GM23338 (cell line): ENCODE measurements around the gene RNF167. TPM values are rescaled to one million over a fixed set of nuclear protein-coding genes. Genes with fewer than 3 reads are reported as not detected.
A peak's percentile ranks its signal among the peaks of the same experiment; 100 is the strongest.

Experiments
- ATAC-seq: fragments of 200-7000 bp; cut with Tn5 transposase; 3 replicates; pipeline ENCODE4 v1.9.1; 2020
- DNase-seq: peaks from one replicate; pipeline ENCODE4 v3.0.0-alpha.2; 2015; ENCODE audit warnings: low spot score
- H2AFZ ChIP-seq: fragments of 200-600 bp; sonication (generic); 2 replicates; pipeline ENCODE4 v1.8.0; 2016; ENCODE audit warnings: antibody characterized with exemption, mild to moderate bottlenecking, moderate library complexity
- H3F3A ChIP-seq: fragments of 200-600 bp; sonication (generic); replicated peaks from 2 replicates; pipeline ENCODE4 v1.8.0; 2017; ENCODE audit warnings: antibody characterized with exemption, mixed run types, low read depth
- H3K27ac ChIP-seq: fragments of 200-600 bp; sonication (generic); 2 replicates; pipeline ENCODE4 v1.6.1; 2016; ENCODE audit warnings: low read depth
- H3K27me3 ChIP-seq: fragments of 200-600 bp; sonication (generic); 2 replicates; pipeline ENCODE4 v1.8.0; 2016; ENCODE audit warnings: mild to moderate bottlenecking, mixed run types, moderate library complexity; ENCODE audit not compliant: insufficient read depth
- H3K36me3 ChIP-seq: fragments of 200-600 bp; sonication (generic); 2 replicates; pipeline ENCODE4 v1.8.0; 2016; ENCODE audit warnings: mild to moderate bottlenecking; ENCODE audit not compliant: insufficient read depth
- H3K4me1 ChIP-seq: fragments of 200-600 bp; sonication (generic); 2 replicates; pipeline ENCODE4 v1.8.0; 2016; ENCODE audit warnings: mild to moderate bottlenecking, moderate library complexity; ENCODE audit not compliant: insufficient read depth
- H3K4me2 ChIP-seq: fragments of 200-600 bp; sonication (generic); 2 replicates; pipeline ENCODE4 v1.7.1; 2017; ENCODE audit warnings: mixed run types
- H3K4me3 ChIP-seq: fragments of 200-600 bp; sonication (generic); 2 replicates; pipeline ENCODE4 v1.6.1; 2016; ENCODE audit warnings: mixed run types
- H3K79me2 ChIP-seq: fragments of 200-600 bp; sonication (generic); replicated peaks from 2 replicates; pipeline ENCODE4 v1.8.0; 2017; ENCODE audit warnings: mild to moderate bottlenecking; ENCODE audit not compliant: insufficient read depth
- H3K9me2 ChIP-seq: fragments of 200-600 bp; sonication (generic); 2 replicates; pipeline ENCODE4 v1.8.0; 2017; ENCODE audit not compliant: insufficient read depth
- H4K20me1 ChIP-seq: fragments of 200-600 bp; sonication (generic); replicated peaks from 2 replicates; pipeline ENCODE4 v1.8.0; 2017; ENCODE audit warnings: mild to moderate bottlenecking; ENCODE audit not compliant: insufficient read depth
- H3K27ac Mint-ChIP-seq: 2 replicates; pipeline ENCODE4 v1.8.0; 2020; ENCODE audit warnings: inconsistent platforms, mild to moderate bottlenecking, moderate library complexity, mixed read lengths
- H3K27me3 Mint-ChIP-seq: 3 replicates; pipeline ENCODE4 v1.8.0; 2022; ENCODE audit warnings: low read depth, mild to moderate bottlenecking, moderate library complexity, mixed read lengths, inconsistent platforms; ENCODE audit not compliant: insufficient read depth, poor library complexity
- H3K36me3 Mint-ChIP-seq: 3 replicates; pipeline ENCODE4 v1.8.0; 2021; ENCODE audit warnings: low read depth, mild to moderate bottlenecking, inconsistent platforms, moderate library complexity, mixed read lengths
- H3K4me1 Mint-ChIP-seq: 3 replicates; pipeline ENCODE4 v1.8.0; 2020; ENCODE audit warnings: mild to moderate bottlenecking, inconsistent platforms, mixed read lengths
- H3K4me3 Mint-ChIP-seq: 3 replicates; pipeline ENCODE4 v1.8.0; 2021; ENCODE audit warnings: moderate library complexity, mild to moderate bottlenecking, inconsistent platforms, mixed read lengths
- H3K9me3 Mint-ChIP-seq: 3 replicates; pipeline ENCODE4 v1.8.0; 2020; ENCODE audit warnings: moderate library complexity, mild to moderate bottlenecking, inconsistent platforms, mixed read lengths
- CREB1 ChIP-seq: fragments of 250-450 bp; sonication (Bioruptor Pico); IDR thresholded peaks from 2 replicates; pipeline ENCODE4 v1.5.0; 2020; ENCODE audit warnings: low read depth, mild to moderate bottlenecking, moderate library complexity
- NANOG ChIP-seq: IDR thresholded peaks from 2 replicates; pipeline ENCODE4 v1.6.1; 2016; ENCODE audit warnings: antibody characterized with exemption, borderline replicate concordance
- STAT1 ChIP-seq: IDR thresholded peaks from one replicate; pipeline ENCODE4 v1.6.1; 2016; ENCODE audit warnings: antibody characterized with exemption; ENCODE audit not compliant: unreplicated experiment
- ZNF114 ChIP-seq: fragments of 250-450 bp; sonication (Bioruptor Pico); IDR thresholded peaks from 2 replicates; pipeline ENCODE4 v1.5.0; 2020; ENCODE audit warnings: mild to moderate bottlenecking, moderate library complexity
- ZNF331 ChIP-seq: fragments of 250-450 bp; sonication (Bioruptor Pico); IDR thresholded peaks from 2 replicates; pipeline ENCODE4 v1.5.0; 2020; ENCODE audit warnings: low read depth, mild to moderate bottlenecking, moderate library complexity
- polyA plus RNA-seq: library from polyadenylated mRNA; unstranded; fragments of >200 nt; fragmentation: Nextera tagmentation; extraction: Ambion mirVana; gene quantifications from 2 replicates; pipeline ENCODE4 v1.2.1, GENCODE V29; 2016
- total RNA-seq: library from RNA; depleted of rRNA; stranded (reverse); fragments of >200 nt; shearing (Covaris generic); gene quantifications from 2 replicates; pipeline ENCODE4 v1.2.3, GENCODE V29; 2014
- TF ChIP-seq, protein P1 (sequence below): fragments of 250-450 bp; sonication (Bioruptor Pico); IDR thresholded peaks from 2 replicates; pipeline ENCODE4 v1.5.0; 2020; ENCODE audit warnings: mild to moderate bottlenecking, moderate library complexity
- TF ChIP-seq, protein P2 (sequence below), 2 experiments: fragments of 200-600 bp in 1 of 2; sonication (generic) in 1 of 2; conservative IDR thresholded peaks; 2 replicates each; pipeline versions ENCODE4 v1.5.1 to v1.6.1; 2016 to 2017; ENCODE audit warnings: antibody characterized with exemption in 2 of 2, low read depth in 2 of 2, mild to moderate bottlenecking in 2 of 2, moderate library complexity in 1 of 2

RNF167 gene
- total and polyA plus RNA-seq, 2 experiments from 2014 or later = 61.2 to 84.4 TPM

DNA sequence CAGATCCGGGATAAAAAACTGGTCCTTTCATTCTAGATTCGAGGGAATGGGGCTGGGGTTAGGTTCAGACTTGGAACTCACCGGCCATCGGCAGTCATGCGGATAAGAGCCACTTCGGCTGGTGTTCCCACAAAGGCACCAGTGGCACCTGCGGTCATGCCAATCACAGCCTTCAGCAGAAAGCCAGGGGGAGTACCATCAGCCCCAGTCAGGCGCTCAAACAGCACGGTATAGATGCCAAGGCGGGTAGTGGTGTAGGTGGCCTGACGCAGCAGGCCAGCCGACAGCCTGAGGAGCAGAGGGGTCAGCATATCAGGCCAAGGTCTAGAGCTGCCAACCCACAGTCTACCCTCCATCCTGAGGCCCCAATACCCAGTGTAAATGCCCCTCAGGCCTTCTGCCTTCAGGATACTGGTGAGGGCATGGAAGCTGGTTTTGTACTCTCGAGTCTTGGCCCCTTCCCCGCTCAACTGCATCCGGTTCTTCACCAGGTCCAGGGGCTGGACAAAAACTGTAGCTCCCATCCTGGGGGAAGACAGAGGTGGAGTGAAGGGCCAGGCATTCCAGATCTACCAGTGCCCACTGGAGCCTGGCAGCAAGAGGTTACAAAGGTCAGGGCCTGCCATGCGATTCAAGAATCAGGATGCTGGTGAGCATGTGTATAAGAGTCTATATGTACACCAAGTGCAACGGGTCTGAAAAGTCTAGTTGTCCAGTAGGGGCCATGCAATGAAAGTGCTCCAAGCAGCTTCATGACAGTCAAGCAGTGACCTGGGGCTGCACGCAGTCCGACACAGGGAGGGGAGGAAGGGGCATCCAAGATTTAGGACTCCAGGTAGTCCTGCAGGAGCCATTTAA lies 1.2 kb upstream of the RNF167 start (continued):
- TF ChIP-seq, protein P1, sequence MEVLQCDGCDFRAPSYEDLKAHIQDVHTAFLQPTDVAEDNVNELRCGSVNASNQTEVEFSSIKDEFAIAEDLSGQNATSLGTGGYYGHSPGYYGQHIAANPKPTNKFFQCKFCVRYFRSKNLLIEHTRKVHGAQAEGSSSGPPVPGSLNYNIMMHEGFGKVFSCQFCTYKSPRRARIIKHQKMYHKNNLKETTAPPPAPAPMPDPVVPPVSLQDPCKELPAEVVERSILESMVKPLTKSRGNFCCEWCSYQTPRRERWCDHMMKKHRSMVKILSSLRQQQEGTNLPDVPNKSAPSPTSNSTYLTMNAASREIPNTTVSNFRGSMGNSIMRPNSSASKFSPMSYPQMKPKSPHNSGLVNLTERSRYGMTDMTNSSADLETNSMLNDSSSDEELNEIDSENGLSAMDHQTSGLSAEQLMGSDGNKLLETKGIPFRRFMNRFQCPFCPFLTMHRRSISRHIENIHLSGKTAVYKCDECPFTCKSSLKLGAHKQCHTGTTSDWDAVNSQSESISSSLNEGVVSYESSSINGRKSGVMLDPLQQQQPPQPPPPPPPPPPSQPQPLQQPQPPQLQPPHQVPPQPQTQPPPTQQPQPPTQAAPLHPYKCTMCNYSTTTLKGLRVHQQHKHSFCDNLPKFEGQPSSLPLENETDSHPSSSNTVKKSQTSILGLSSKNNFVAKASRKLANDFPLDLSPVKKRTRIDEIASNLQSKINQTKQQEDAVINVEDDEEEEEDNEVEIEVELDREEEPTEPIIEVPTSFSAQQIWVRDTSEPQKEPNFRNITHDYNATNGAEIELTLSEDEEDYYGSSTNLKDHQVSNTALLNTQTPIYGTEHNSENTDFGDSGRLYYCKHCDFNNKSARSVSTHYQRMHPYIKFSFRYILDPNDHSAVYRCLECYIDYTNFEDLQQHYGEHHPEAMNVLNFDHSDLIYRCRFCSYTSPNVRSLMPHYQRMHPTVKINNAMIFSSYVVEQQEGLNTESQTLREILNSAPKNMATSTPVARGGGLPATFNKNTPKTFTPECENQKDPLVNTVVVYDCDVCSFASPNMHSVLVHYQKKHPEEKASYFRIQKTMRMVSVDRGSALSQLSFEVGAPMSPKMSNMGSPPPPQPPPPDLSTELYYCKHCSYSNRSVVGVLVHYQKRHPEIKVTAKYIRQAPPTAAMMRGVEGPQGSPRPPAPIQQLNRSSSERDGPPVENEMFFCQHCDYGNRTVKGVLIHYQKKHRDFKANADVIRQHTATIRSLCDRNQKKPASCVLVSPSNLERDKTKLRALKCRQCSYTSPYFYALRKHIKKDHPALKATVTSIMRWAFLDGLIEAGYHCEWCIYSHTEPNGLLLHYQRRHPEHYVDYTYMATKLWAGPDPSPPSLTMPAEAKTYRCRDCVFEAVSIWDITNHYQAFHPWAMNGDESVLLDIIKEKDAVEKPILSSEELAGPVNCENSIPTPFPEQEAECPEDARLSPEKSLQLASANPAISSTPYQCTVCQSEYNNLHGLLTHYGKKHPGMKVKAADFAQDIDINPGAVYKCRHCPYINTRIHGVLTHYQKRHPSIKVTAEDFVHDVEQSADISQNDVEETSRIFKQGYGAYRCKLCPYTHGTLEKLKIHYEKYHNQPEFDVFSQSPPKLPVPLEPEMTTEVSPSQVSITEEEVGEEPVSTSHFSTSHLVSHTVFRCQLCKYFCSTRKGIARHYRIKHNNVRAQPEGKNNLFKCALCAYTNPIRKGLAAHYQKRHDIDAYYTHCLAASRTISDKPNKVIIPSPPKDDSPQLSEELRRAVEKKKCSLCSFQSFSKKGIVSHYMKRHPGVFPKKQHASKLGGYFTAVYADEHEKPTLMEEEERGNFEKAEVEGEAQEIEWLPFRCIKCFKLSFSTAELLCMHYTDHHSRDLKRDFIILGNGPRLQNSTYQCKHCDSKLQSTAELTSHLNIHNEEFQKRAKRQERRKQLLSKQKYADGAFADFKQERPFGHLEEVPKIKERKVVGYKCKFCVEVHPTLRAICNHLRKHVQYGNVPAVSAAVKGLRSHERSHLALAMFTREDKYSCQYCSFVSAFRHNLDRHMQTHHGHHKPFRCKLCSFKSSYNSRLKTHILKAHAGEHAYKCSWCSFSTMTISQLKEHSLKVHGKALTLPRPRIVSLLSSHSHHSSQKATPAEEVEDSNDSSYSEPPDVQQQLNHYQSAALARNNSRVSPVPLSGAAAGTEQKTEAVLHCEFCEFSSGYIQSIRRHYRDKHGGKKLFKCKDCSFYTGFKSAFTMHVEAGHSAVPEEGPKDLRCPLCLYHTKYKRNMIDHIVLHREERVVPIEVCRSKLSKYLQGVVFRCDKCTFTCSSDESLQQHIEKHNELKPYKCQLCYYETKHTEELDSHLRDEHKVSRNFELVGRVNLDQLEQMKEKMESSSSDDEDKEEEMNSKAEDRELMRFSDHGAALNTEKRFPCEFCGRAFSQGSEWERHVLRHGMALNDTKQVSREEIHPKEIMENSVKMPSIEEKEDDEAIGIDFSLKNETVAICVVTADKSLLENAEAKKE = no peak
- TF ChIP-seq STAT1 (no peak), NANOG (no peak), CREB1 (no peak), ZNF331 (CRISPR knock-in tag) (no peak)

DNA sequence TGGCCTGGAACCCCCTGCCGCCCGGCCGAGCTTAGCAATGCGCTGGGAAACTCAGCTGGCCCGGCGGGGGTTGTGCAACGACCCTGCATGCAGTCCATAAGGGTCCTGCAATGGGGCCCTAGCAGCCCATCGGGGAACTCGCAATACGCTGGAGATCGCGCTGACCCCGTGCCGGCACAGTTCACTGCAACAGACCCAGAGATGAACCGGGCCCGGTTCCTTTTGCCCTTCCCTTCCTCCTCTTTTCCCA lies 597 bp upstream of the RNF167 start:
- H3K27ac Mint-ChIP-seq = peak overlapping the region; percentile 94
- peak overlapping the region; percentile 78 for H3K4me3 ChIP-seq
- peaks cover 19% of the 10 kb centered on the region; the same call in 1 of the 2 replicates for H4K20me1 ChIP-seq
- no peaks in the 10 kb centered on the region for H3K9me3 Mint-ChIP-seq
- peak; percentile 12 for ATAC-seq
- H3K27me3 ChIP-seq = no peaks in the 10 kb centered on the region
- H3K27me3 Mint-ChIP-seq = peaks cover 19% of the 10 kb centered on the region
- peaks cover 30% of the 10 kb centered on the region for H3K4me1 Mint-ChIP-seq
- H3K4me2 ChIP-seq = peak overlapping the region; percentile 100
- H2AFZ ChIP-seq = 0 out of 2 replicates have a peak overlapping the region, but pooled peaks have one; percentile 26
- peak overlapping the region; percentile 92 for H3K4me3 Mint-ChIP-seq
- H3K9me2 ChIP-seq = no peaks in the 10 kb centered on the region
- H3K4me1 ChIP-seq = peaks cover 20% of the 10 kb centered on the region
- peaks cover 34% of the 10 kb centered on the region for H3K79me2 ChIP-seq
- peak overlapping the region; percentile 84 for H3K27ac ChIP-seq
- H3F3A ChIP-seq = peaks cover 39% of the 10 kb centered on the region
- peaks cover 5% of the 10 kb centered on the region; the same call in 1 of the 2 replicates for H3K36me3 ChIP-seq
- peaks cover 74% of the 10 kb centered on the region for H3K36me3 Mint-ChIP-seq
- peak; percentile 55 for DNase-seq
- TF ChIP-seq STAT1 (no peak), CREB1 (no peak), ZNF114 (CRISPR knock-in tag) (no peak)
- TF ChIP-seq, protein P2, sequence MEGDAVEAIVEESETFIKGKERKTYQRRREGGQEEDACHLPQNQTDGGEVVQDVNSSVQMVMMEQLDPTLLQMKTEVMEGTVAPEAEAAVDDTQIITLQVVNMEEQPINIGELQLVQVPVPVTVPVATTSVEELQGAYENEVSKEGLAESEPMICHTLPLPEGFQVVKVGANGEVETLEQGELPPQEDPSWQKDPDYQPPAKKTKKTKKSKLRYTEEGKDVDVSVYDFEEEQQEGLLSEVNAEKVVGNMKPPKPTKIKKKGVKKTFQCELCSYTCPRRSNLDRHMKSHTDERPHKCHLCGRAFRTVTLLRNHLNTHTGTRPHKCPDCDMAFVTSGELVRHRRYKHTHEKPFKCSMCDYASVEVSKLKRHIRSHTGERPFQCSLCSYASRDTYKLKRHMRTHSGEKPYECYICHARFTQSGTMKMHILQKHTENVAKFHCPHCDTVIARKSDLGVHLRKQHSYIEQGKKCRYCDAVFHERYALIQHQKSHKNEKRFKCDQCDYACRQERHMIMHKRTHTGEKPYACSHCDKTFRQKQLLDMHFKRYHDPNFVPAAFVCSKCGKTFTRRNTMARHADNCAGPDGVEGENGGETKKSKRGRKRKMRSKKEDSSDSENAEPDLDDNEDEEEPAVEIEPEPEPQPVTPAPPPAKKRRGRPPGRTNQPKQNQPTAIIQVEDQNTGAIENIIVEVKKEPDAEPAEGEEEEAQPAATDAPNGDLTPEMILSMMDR (conservative IDR thresholded peaks at IDR 0.05; ENCODE audit: low read depth in 2 of 2) = no peak
- TF ChIP-seq, protein P1 = no peak
